Right lobe of liver (tissue), 4 donors: Measurements from ENCODE around the gene ZNF628.

Experiments used
- POLR2A ChIP-seq: fragments of 450-650 bp; IDR thresholded peaks from one replicate; pipeline ENCODE4 v1.6.1; 2017; ENCODE audit warnings: antibody characterized with exemption, mild to moderate bottlenecking
- TF ChIP-seq, protein P1 (sequence below), 4 donors: fragments of 200-600 bp in 3 of 4; fragments of 450-650 bp in 1 of 4; IDR thresholded peaks; one replicate each; pipeline versions ENCODE4 v1.5.1 to v1.8.0; 2016 to 2022; ENCODE audit warnings: antibody characterized with exemption in 4 of 4, mild to moderate bottlenecking in 2 of 4
- donor health status: DM: no; HTN: no; CAD: no.
- donor health status: DM: no; HTN: no; CAD: no.
- donor health status: DM: no; HTN: yes; CAD: no.

- TF ChIP-seq, protein P1, sequence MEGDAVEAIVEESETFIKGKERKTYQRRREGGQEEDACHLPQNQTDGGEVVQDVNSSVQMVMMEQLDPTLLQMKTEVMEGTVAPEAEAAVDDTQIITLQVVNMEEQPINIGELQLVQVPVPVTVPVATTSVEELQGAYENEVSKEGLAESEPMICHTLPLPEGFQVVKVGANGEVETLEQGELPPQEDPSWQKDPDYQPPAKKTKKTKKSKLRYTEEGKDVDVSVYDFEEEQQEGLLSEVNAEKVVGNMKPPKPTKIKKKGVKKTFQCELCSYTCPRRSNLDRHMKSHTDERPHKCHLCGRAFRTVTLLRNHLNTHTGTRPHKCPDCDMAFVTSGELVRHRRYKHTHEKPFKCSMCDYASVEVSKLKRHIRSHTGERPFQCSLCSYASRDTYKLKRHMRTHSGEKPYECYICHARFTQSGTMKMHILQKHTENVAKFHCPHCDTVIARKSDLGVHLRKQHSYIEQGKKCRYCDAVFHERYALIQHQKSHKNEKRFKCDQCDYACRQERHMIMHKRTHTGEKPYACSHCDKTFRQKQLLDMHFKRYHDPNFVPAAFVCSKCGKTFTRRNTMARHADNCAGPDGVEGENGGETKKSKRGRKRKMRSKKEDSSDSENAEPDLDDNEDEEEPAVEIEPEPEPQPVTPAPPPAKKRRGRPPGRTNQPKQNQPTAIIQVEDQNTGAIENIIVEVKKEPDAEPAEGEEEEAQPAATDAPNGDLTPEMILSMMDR (IDR thresholded peaks at IDR 0.05): no peak
- no peak for TF ChIP-seq POLR2A
Observed at GRCh38 chr19:55488986-55489710, 12.7 kb downstream of the ZNF628 start.
